NCI-H2196 (cell line): ENCODE data around the gene MAP2K3.
"Not testable (repeated sequence)": the region's sequence is repeated elsewhere in the genome, so short reads cannot be mapped to it uniquely, and the experiment has no call there.

Experiments used
- DNase-seq: peaks from one replicate; lab custom pipeline; 2025; ENCODE audit not compliant: unreplicated experiment; lab: John Stamatoyannopoulos, UW

MAP2K3 gene

GRCh38 chr17:21296097-21297025, 11.8 kb downstream of the MAP2K3 start:
- no peak for DNase-seq

- no peak for DNase-seq
Observed at GRCh38 chr17:21297026-21297520, 12.6 kb downstream of the MAP2K3 start.

- no peak for DNase-seq
Observed at GRCh38 chr17:21297597-21297996, 13.1 kb downstream of the MAP2K3 start.

GRCh38 chr17:21298056-21298982, 13.8 kb downstream of the MAP2K3 start:
- DNase-seq, result no peak

GRCh38 chr17:21298983-21299519, 14.5 kb downstream of the MAP2K3 start:
- no peak for DNase-seq

- no peak for DNase-seq
Observed at GRCh38 chr17:21299981-21300600, 15.6 kb downstream of the MAP2K3 start.

- DNase-seq, result no peak
Observed at GRCh38 chr17:21300601-21301571, 16.4 kb downstream of the MAP2K3 start.

- peak; percentile 23 for DNase-seq
Observed at GRCh38 chr17:21301593-21302550, 17.4 kb downstream of the MAP2K3 start.

- DNase-seq, result no peak
Observed at GRCh38 chr17:21302711-21303425, 18.4 kb downstream of the MAP2K3 start.

GRCh38 chr17:21303441-21304065, 19.0 kb downstream of the MAP2K3 start:
- no peak for DNase-seq

- no peak for DNase-seq
Observed at GRCh38 chr17:21304091-21304490, 19.6 kb downstream of the MAP2K3 start.

- DNase-seq, result not testable (repeated sequence)
Observed at GRCh38 chr17:21304551-21305151, 20.1 kb downstream of the MAP2K3 start.

GRCh38 chr17:21305431-21306180, 21.1 kb downstream of the MAP2K3 start:
- DNase-seq, result not testable (repeated sequence)

GRCh38 chr17:21306611-21307272, 22.2 kb downstream of the MAP2K3 start:
- not testable (repeated sequence) for DNase-seq

GRCh38 chr17:21307273-21307625, 22.7 kb downstream of the MAP2K3 start:
- DNase-seq, result not testable (repeated sequence)

GRCh38 chr17:21308931-21309381, 24.4 kb downstream of the MAP2K3 start:
- DNase-seq, result not testable (repeated sequence)
